ENCODE results near the gene P3H1. TPM values are rescaled to one million over a fixed set of nuclear protein-coding genes. Genes with fewer than 3 reads are reported as not detected.

P3H1 gene
- total RNA-seq, 1 experiment from 2014 or later: 47.1 TPM

GRCh38 chr1:42742141-42742540, 24.7 kb downstream of the P3H1 start:
- H2BK15ac ChIP-seq (ENCODE audit: low read depth, low read length): no peak overlapping the region
- no peak for TF ChIP-seq CTCF (conservative IDR thresholded peaks at IDR 0.05)

More at GRCh38 chr1:42742141-42742540, 24.7 kb downstream of the P3H1 start:
- H4K8ac ChIP-seq (replicated peaks; ENCODE audit: insufficient read length, low read depth, low read length): no peak overlapping the region
- peaks cover 3 to 16% (median 15%) of the 10 kb centered on the region in 3 experiments; a peak in 5 of 7 replicates for H3K36me3 Mint-ChIP-seq (ENCODE audit: insufficient read depth in 1 of 3, low read depth in 3 of 3)
- no peak overlapping the region for H3K4ac ChIP-seq (ENCODE audit: low read depth, low read length)
- no peaks in the 10 kb centered on the region; the same call in none of the 2 replicates for H3K27me3 Mint-ChIP-seq (ENCODE audit: low read depth)
- peaks cover 43 to 51% of the 10 kb centered on the region in 2 experiments for H3K4me1 Mint-ChIP-seq
- no peak overlapping the region for H4K91ac ChIP-seq (ENCODE audit: insufficient read length, low read depth, low read length)
- no peak overlapping the region for H2AFZ ChIP-seq (ENCODE audit: low read length)
- no peak for DNase-seq
- no peaks in the 10 kb centered on the region for H3K27me3 ChIP-seq (ENCODE audit: insufficient read depth, low read length)
- no peak overlapping the region for H2BK5ac ChIP-seq (ENCODE audit: insufficient read length, low read length)
- no peak overlapping the region for H2BK20ac ChIP-seq (ENCODE audit: low read depth, low read length, poor library complexity, severe bottlenecking)
- H3K4me3 Mint-ChIP-seq: no peak overlapping the region; a peak in 1 of 5 replicates
- WGBS (ENCODE audit: extremely low coverage, insufficient read length, low lambda C conversion rate): no CpG with 5 or more reads among the region's 8 CpGs
- H2BK12ac ChIP-seq (ENCODE audit: insufficient read length, low read depth, low read length): no peak overlapping the region
- H3K9me3 Mint-ChIP-seq: no peaks in the 10 kb centered on the region
- no peak overlapping the region for H3K14ac ChIP-seq (ENCODE audit: insufficient read depth, low read length)
- no peaks in the 10 kb centered on the region for H3K9me3 ChIP-seq (ENCODE audit: control insufficient read depth, low read depth, low read length)
- no peaks in the 10 kb centered on the region; the same call in 1 of the 2 replicates for H3K4me1 ChIP-seq (ENCODE audit: insufficient read depth, low read length)
- H3K79me1 ChIP-seq (ENCODE audit: insufficient read depth, low read depth, low read length, poor library complexity, severe bottlenecking): no peaks in the 10 kb centered on the region
- no peak overlapping the region for H4K5ac ChIP-seq (ENCODE audit: insufficient read length, low read depth, low read length)
- H3K4me2 ChIP-seq (ENCODE audit: insufficient read depth, insufficient read length, low read length): no peak overlapping the region
- H3T11ph ChIP-seq (ENCODE audit: low read length): no peak overlapping the region
- H2AK5ac ChIP-seq (ENCODE audit: insufficient read length, low read length): no peak overlapping the region
- no peak overlapping the region for H3K9ac ChIP-seq (ENCODE audit: extremely low read depth, insufficient read length, low read length)
- no peaks in the 10 kb centered on the region for H3K23me2 ChIP-seq (ENCODE audit: insufficient read length, low read depth, low read length, poor library complexity, severe bottlenecking)
- no peaks in the 10 kb centered on the region for H4K20me1 ChIP-seq (ENCODE audit: control insufficient read depth, insufficient read depth, insufficient read length)
- 0 out of 7 replicates have a peak overlapping the region, but pooled peaks of 1 of the 3 experiments have one; percentile 35 for H3K27ac Mint-ChIP-seq
- H3K18ac ChIP-seq (ENCODE audit: insufficient read length, low read depth, low read length): no peak overlapping the region
- H3K27ac ChIP-seq (ENCODE audit: insufficient read length, low read depth, low read length): no peak overlapping the region
- H3K79me2 ChIP-seq (ENCODE audit: insufficient read depth, low read length): no peaks in the 10 kb centered on the region
- H3K23ac ChIP-seq (ENCODE audit: insufficient read length, low read depth, low read length): no peak overlapping the region
- no peak overlapping the region for H3K56ac ChIP-seq (ENCODE audit: insufficient read length, low read depth, low read length)
- no peak overlapping the region for H2BK120ac ChIP-seq (ENCODE audit: low read depth, low read length, poor library complexity, severe bottlenecking)

Measured in H9 (cell line).